GM18873 (cell line): ENCODE data around the gene CKAP5.

Experiments used
- ATAC-seq: cut with Tn5 transposase; IDR thresholded peaks from one replicate; pipeline ENCODE4 v1.9.1; 2021; ENCODE audit warnings: mild to moderate bottlenecking, moderate library complexity, moderate number of reproducible peaks; ENCODE audit not compliant: unreplicated experiment, low FRiP score

Gene CKAP5

DNA sequence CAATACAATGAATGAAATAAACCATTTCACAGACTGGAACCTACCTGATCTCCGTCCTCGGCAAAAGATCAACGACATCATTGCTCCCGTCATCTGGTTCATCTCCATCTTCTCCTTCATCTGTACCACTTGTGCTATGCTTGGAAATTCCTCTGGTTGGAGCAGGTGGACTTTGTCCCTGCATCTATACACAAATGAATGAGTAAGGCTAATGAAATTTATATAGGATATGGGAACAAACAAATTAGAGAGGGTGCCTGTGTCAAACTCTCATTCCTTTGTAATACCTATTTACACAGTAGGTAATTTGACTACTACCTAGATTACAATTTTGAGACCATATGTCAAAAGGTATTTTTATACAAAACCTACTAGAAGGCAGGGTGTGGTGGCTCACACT is 67.7 kb downstream of the CKAP5 start:
- no peak for ATAC-seq

DNA sequence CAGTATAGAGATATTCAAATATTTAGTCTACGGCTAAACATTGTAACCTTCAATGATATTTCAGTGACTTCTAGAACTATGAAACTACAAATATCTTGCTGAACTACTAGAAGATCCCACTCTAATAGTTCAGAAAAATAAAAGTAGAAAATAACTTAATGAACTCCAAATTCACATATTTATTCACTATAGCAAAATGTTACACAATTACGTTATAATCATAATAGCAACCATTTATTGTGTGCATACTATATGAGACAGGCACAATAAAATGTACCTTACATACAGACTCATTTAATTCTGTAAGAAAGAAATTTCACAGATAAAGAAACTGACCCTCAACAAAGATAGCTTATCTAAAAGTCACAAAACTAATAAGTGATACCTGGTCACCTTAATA is 69.2 kb downstream of the CKAP5 start:
- no peak for ATAC-seq

DNA sequence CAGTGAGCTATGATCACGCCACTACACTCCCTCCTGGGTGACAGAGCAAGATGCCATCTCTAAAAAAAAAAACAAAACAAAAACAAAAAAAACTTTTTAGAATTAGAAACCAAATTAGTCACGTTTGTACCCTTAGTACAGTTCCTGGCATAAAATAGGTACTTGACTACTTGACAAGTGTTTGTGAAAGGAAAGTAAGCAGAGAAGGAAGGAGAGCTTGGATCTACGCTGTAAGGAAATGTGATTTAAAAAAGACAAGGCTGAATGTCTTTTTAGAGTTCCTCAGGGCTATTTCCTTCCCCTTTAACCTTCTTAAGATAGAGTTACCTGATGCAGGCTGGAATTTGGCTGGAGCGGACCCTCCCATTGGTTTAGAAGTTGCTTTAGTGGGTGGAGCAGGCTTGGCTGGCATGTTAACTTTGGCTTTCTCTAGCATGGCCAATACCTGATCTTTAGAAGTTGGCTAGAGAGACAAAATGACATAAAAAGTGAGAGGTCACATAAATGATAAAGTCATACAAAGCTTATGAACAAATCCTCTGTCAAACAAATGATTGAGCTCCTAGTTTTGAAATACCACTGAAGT is 76.4 kb downstream of the CKAP5 start:
- ATAC-seq, result no peak

DNA sequence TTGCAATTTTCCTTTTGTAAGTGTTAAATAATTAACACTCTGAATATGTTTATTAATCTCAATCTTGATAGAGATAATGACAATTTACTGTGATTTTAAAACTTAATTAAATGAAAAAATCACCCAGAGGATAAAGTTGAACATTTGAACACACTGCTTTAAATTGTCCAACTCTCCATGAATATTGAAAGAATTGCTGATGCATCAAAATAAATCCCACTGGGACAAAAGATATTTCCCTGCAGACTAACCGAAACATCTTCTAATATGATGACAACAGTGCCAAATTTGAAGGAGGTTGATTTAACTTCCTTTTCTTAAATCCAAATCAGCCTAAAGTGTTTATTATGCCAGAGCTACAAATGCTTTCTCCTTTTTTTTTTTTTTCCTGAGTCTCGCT is 79.4 kb downstream of the CKAP5 start:
- no peak for ATAC-seq

DNA sequence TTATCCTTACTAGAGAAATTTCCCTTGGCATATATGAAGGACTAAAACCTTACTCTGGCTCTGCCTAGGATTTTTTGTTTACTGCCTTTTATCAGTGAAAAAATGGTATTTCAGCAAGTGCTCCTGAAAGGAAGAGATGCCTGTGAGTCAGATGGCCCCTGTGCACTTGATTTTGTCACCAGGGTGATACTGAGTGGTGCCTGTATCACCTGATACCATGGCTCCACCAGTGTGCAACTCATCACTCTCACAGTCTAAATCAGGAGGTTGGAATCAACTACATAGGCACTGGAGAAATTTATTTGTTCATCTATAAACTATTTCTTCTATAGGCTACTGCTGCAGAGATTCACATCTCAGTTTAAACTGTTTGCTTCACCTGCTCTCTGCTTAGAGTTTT is 83.8 kb downstream of the CKAP5 start:
- no peak for ATAC-seq

DNA sequence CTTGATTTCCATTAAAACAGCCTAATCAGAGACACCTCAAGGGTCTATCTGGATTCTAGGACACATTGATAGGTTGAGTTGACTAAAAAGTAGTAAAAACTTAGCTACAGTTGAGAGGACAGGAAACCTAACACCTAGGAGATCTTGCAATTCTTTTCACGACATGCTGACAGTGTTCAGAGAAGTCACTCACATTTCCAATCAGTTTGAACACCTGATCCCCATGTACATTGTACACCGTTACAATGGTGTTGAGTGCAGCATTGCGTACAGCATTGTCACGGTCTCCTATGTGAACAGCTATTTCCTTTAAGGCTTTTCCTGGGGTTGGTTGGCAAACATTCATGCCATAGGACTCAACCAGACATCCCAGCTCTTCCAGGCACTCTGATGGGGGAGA is 84.3 kb downstream of the CKAP5 start:
- ATAC-seq, result no peak

DNA sequence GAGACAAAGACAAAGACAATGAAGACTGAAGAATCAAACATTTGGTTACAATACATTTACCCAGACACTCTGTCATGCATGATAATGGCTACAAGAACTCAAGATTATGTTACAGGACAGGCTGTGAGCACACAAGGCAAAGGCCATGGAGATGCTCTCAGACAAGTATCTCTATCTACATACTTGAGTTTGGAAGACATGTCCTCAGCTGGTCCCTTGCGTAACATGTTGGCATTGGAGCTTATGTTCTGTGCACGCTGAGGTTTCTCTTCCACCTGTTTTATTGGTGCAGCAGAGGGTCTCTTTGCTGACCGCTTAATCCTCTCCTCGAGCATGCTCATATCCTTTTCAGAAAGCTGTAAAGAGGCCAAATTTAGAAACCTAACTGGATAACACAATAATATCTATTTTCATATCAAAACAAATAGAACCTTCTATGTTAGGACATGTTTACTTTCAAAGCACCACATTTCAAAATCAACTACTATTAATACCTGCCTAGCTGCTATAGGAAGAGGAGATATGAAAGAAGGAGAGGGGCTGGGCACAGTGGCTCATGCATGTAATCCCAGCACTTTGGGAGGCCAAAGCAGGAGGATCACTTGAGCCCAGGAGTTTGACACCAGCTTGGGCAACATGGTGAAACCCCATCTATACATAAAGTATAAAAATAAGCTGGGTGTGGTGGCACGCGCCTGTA is 85.5 kb downstream of the CKAP5 start:
- no peak for ATAC-seq

DNA sequence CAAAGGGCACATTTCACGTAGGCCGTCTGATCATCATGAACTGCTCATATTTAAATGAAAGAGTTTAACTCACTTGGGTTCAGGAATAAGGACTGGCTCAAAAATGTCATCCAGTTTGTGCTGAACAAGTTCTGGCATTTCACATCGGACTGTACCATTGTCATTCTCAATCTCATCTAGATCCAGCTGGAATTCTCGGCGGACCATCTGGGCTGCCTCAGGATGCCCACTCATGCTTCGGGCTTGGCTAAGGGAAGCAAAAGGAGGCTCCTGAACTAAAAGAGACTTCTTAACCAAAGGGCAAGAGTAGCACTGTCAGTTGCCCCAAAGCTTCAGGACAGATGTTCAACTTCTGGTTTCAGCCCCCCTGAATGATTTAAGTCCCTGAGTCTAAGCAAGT is 86.9 kb downstream of the CKAP5 start:
- no peak for ATAC-seq

DNA sequence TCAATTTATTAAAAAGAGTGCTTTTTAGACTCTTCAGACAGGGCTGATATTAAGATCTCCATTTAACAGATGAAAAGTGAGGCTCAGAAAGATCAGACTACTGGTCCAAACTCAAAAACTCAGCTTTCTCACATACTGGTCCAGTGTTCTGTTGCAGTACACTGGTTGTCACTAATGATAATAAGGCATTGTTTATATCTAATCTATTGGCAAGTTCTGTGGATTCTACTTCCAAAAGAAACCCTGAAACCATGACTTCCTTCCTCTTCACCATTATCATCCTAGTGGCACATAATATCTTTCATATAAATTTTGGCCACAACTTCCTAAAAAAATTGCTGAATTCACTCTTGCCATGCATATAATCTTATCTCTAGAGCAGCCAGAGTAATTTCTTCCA is 90.1 kb downstream of the CKAP5 start:
- ATAC-seq, result no peak

DNA sequence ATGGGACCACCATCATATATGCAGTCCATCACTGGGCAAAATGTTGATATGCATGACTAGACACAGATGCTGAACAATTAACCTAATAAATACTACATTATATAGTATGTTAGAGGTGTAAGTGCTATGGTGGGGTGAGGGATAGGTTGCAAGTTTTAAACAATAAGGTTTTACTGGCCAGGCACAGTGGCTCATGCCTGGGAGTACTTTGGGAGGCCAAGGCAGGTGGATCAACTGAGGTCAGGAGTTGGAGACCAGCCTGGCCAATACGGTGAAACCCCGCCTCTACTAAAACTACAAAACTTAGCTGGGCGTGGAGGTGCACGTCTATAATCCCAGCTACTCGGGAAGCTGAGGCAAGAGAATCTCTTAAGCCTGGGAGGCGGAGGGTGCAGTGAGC is 98.9 kb downstream of the CKAP5 start:
- no peak for ATAC-seq

DNA sequence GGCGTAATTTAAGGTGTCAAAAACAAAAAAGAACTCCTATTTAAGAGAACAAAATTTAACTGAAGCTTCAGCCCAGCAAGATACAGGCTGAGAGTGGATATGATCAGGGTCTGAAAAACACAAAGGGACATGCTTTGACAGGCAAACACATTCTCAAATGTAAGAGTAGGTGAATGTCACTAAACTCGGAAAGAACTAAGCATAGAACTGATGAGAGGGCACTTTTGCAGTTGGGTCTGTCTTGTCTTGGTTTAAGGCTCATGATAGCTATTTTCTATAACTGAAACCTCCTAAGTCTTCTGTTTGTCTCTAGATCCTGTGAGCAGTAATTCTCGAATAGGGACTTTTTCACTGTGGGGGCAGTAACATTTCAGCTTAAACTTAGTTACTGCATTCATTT is 100.1 kb downstream of the CKAP5 start:
- ATAC-seq, result no peak

DNA sequence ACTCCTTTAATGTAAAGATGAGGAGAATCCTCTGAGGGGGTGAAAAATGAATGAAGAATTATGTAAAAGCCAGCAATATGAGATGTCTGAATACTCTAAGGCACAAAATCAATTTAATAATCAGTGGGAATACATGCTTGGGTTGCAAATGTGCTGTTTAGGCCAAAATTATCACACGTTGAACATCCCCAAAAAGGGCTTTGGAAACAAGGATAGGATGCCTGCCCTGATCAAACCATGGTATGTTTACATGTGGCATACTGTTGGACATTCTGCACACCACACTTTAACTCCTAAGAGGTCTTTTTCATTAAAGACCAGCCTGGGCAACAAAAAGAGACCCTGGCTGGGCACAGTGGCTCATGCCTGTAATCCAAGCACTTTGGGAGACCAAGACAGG is 100.8 kb downstream of the CKAP5 start:
- no peak for ATAC-seq

DNA sequence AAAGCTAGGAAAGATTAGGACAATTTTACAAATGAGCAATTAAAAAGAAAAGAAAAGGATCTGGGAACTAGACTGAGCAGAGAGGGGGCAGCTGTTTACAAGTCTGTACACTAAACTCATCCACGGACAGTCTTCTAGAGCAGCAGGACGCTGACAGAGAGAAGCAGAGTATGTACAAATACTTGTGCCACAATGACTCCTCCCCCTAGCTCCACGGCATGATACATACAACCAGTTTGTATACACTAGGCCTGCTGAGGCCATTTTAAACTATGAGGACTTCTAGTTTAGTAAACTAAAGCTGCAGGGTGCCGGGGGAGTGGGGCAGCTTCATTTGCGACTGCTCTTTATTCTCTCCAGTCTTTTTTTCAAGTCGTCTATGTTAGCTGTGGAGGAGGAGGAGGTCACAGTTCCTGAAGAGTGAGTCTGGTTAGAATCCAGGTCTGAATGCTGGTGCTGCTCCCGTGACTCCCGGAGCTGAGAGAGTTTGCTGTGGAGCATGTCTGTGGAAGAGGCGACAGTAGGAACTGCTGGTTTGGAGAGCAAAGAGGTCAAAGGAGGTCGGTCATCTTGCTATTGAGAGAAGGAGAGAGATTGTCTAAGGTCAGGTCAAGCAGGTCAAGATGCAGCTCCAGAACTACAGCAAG is 102.3 kb downstream of the CKAP5 start:
- no peak for ATAC-seq

DNA sequence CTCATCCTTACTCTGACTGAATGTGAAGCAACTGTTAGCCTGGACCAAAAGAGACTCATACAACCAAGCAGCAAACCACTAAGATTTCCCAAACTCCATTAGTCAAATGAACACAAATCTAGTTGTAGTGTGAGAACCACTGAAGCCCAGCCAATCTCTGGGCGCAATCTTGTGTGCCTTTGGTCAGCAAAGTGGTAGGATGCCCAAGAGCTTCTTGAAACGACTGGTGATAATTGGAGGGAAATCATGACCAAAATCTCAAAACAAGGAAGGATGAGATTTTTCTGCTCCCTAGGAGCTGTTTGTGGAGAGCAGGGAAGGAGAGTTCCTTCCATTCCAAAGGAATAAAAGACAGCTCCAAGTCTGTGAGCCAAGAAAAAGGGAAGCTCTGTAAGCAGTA is 103.0 kb downstream of the CKAP5 start:
- ATAC-seq, result no peak

DNA sequence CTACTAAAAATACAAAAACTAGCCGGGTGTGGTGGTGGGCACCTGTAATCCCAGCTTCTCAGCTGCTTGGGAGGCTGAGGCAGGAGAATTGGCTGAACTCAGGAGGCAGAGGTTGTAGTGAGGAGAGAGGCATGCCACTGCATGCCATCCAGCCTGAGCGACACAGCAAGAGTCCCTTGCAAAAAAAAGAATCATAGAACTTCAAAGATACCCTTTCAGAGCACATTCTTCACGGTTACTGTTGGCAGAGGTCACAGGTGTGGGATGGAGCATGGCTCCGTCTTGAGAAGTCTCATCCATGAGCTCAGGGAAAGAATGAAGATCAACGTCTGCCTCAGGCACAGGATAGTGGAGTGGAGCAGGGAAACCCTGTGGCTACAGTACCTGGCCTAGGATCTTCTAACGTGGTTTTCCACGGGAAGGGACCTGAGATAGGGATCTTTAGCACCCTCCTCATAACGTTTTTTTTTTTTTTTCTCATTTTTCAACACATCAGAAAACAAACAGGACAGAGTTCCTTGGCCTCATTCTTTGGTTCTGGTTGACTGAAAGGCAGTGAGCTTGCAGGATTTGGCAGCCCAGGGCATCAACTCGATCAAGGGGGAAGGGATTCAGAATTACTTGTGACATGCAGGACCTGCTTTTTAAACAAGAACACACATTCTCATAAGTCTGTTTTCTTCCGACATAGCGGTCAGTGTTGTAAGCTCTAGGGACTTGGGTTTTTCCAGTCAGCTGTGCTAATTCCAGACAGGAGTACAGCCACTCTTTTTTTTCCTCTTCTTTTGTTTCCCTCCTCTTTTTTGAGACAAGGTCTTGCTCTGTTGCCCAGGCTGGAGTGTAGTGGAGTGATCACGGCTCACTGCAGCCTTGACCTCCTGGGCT is 104.2 kb downstream of the CKAP5 start:
- ATAC-seq, result no peak

DNA sequence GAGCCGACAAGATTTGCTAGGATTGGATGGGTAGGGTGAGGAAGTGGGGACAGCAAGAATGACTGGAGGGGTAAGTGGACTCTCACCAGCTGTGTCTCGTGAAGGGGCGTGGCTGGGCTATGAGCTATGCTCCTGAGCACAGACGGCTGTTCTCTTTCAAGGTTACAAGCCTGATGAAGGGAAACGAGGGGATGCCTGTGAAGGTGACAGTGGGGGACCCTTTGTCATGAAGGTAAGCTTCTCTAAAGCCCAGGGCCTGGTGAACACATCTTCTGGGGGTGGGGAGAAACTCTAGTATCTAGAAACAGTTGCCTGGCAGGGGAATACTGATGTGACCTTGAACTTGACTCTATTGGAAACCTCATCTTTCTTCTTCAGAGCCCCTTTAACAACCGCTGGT is 107.2 kb downstream of the CKAP5 start:
- no peak for ATAC-seq

DNA sequence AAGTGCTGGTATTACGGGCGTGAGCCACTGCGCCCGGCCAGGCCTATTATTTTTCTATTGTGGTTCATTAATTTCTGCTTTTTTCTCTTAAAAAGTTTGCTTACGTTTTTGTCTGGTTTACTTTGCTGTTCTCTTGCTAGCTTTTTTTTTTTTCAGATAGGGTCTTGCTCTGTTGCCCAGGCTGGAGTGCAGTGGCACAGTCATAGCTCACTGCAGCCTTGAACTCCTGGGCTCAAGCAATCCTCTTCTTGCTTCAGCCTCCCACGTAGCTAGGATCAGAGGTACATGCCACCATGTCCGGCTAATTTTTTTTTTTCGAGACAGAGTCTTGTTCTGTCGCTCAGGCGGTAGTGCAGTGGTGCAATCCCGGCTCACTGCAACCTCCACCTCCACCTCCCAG is 108.4 kb downstream of the CKAP5 start:
- no peak for ATAC-seq

DNA sequence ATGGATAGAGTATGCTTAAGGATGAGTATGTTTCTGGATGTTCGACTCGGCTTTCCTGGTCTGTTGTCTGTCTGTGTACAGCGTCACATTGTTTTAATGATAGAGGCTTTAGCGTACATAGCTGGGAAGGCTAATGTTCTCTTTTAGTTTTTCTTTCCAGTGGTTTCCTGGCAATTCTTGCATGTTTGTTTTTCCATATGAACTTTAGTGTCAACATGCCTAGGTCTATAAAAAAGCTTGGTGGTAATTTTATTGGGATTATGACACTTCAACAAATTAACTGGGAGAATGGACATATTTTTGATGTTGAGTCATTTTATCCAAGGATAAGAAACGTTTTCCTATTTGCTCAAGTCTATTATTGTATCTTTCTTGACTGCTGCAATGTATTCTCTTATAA is 109.5 kb downstream of the CKAP5 start:
- ATAC-seq, result no peak

DNA sequence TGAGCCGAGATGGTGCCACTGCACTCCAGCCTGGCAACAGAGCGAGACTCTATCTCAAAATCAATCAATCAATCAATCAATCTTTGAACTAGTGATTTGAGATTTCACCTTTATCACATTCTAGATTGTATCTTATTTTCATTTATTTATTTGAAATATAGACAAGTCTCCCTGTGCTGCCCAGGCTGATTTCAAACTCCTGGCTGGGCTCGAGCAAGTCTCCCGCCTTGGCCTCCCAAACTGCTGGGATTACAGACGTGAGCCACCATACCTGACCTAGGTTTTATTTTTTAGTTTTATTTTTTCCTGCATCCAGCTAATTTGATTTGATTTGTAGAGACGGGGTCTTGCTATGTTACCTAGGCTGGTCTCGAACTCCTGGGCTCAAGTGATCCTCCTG is 109.9 kb downstream of the CKAP5 start:
- no peak for ATAC-seq

DNA sequence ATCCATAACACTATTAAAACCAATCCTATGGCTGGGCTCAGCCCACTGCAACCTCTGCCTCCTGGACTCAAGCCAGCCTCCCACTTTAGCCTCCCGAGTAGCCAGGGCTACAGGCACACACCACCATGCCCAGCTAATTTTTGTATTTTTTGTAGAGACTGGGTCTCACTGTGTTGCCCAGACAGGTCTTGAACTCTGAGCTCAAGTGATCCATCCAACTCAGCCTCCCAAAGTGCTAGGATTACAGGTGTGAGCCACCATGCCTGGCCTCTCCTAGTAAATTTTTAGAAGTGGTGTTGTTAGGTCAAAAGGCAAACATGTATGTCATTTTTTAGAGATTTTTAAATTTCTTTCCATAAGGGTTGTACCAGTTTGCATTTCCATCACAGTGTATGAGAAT is 112.8 kb downstream of the CKAP5 start:
- ATAC-seq, result no peak

DNA sequence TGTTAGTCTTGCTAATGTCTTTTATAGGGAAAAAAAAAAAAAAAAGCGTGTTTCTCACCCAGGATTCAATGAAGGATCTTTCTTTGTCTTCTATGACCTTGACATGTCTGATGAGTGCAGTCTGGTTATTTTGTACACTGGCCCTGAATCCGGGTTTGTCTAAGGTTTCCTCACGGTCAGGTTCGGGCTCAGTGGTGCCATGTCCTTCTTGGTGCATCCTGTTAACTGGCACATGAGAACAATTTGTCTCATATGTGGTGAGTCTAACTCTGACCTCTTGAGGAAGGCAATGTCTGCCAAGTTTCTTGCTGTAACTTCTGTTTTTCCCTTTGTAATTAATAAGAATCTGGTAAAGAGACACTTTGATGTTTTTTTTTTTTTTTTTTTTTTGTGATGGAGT is 114.5 kb downstream of the CKAP5 start:
- ATAC-seq, result no peak
